NCI-H146 (cell line): ENCODE results near the gene CDON.
"Not testable (repeated sequence)": the region's sequence is repeated elsewhere in the genome, so short reads cannot be mapped to it uniquely, and the experiment has no call there.

ENCODE experiments used
- DNase-seq: peaks from one replicate; lab custom pipeline; 2025; lab: John Stamatoyannopoulos, UW

CDON gene

DNA sequence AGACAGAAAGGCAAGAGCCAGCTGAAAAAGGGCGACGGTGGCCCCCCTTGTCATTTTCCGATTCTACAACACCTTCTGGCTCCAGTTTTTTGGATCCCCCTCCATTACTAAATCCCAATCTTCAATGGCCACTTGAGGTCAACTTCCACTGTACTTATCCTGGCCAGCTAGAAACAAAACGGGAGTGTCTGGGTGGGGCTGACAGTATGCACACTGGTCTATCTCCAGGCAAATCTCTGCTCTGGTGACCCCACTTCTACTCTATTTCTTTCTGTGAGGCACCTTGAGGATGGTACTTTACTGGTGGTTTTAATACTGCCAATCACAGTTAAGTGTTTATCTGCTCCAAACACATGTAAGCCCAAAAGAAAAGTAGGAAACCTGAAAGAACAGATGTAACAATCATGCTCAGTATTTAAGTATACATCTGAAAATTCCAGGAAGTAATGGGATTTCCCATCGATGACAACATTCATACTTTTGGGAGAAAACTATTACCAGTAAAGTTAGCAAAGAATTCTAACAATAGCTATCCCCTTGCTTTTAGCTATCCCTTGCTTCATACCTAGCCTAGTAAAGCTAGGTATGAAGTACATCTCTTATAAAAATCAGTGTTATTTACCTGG is 16.0 kb downstream of the CDON start:
- no peak for DNase-seq

DNA sequence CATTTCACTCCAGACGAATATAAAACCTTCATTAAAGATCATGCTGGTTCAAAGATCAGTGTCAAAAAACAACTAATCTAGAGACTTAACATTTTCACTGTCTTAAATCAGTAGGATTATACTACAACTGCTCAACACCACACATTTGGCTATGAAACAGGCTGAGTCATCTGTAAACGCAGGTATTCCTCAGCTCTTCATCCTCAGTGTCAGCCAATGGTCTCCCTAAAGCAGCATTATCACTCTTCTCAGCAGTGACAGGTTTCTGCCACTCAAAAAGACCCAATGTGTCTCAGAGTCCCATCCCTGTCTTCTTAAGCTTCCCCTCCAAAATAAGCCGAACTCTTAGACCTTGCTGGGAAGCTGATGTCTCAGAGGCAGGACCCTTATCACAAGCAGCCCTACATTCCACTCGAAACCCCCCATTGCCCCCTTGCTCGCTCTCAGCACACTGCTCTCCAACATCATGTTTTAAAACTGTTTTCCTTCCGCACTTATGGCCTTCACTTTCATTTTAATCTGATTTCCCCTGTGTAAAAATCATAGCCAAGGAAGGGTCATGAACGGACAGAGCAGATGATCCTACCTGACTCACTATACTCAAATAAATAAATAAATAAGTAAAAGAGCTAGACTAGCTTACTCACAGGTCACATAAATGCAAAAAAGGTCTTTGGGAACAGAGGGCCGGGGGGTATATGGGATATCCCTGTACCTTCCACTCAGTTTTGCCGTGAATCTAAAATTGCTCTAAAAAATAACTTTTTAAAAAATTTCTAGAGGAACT is 23.0 kb downstream of the CDON start:
- DNase-seq: no peak

DNA sequence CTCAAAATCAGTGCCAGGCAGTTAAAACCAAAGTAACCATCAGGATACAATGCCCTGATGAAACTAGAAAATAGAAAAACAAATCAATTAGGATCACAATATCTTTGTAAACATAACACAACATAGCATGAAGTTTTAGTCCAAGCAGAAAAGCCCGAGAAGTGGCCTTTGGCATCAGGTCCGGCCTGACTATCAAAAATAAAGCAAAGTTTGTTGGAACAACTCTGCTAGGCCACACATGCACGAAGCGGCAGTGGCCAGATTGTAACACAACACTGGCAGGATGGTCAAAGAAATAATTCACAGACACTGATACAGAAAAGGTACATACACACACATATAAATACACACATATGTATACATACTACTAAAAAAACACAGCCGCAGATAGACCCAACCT is 26.9 kb downstream of the CDON start:
- DNase-seq: no peak

DNA sequence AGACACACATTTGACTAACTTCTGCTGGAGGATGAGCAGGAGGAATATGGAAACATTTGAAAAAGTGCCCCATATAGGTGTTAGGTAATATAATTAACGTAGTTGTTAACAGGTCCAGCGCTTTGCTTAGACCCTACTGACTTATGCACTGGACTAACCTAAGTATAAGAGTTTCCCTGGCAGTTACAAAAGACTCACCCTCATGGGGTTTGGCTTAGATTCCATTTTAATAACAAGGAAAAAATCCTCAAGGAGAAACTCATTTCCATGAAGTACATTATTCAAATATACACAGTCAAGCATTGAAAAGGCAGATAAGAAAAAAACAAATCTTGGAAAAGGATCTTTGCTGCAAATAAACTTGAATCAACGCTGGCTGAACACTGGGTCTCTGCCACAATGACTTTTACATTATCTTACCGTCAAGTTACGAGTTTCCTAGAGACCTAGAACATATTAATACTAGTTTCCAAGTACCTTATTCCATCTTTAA is 27.7 kb downstream of the CDON start:
- no peak for DNase-seq

DNA sequence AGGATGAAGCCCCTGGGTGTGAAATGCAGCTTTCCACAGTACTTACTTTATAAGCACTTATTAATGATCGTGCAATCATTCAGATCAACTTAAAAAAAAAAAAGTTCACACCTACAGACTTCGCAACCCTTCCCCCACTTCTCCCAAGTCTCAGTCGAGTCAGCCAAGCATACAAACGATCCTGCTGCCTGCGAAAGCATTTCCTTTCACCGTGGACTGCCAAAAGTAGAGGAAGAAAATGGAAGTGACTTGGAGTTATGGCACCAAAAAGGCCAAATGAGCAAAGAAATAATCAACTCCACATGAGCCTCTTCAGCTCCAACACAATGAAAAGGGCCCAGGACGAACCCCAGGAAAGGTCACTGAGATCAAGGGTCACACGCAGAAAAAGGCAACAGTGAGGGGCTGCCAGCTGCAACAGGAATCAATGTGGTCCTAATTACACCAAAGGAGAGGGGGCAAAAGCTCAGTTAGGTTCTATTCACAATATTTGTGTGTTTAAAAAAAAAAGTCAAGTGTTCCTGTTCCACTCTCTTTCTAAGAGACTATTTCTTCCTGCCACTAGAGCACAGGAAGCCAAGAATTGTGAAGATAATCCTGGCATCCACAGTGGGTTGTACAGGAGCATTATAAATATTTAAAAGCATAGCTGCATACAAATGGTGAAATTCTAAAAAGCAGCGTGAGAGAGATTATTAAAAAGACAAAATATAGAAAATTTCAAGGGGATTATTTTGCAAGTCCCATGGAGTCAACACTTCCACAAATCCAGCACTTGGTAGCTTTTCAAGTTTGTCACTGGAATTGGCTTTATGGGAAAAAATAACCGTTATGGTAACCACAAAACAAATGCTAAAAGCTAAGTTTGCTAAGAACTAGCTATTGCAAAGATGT is 28.4 kb downstream of the CDON start:
- DNase-seq: no peak

DNA sequence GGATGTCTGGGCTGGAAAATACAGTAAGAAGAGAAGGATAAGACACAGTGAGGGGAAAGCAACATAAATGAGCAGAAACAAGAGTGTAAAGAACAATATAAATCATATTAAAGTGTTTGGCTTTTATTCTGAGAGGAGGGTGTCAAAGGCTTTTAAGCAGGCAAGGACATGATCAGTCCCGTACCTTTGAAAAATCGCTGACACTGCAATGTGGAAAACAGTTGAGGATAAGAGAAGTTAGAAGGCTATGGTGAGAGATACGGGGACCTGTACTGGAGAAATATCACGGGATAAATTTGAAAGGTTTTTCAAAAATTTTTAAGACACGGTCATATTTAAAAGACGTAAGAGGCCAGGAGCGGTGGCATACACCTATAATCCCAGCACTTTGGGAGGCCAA is 30.3 kb downstream of the CDON start:
- no peak for DNase-seq

DNA sequence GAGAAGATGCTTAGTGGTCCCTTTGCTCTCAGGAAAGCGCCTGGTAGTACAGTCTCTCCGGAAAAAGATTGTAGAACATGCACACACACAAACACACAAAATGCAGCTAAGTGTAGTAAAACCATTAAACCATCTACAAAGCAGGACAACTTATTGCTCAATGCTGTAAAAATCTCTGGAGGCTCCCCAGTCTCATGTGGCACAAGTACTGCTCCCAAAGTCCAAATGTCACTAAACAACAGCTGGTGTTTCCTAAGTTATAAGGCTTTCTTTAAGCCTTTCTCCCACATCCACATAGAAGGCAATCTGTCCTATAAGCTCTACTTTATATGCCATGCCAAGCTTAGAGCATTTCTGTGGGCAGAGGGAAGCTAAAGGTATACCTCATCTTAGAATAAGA is 32.9 kb downstream of the CDON start:
- no peak for DNase-seq

DNA sequence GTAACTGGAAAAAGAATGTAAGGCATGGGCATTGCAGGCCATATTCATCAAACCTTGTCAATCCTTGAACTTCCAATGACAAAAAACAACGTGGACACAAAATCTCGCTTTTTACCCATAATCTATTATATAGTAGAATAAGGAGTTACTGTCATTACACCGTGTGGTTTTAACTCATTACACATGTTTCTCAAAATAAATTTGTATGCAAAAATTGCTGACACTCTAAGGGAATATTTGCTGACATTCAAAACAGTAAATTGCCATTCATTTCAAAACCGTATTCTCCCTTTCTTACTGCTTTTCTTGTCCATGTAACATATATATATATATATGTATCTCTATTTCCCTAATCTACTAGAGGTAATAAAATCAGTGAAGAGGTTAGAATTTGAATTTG is 33.4 kb downstream of the CDON start:
- DNase-seq: no peak

DNA sequence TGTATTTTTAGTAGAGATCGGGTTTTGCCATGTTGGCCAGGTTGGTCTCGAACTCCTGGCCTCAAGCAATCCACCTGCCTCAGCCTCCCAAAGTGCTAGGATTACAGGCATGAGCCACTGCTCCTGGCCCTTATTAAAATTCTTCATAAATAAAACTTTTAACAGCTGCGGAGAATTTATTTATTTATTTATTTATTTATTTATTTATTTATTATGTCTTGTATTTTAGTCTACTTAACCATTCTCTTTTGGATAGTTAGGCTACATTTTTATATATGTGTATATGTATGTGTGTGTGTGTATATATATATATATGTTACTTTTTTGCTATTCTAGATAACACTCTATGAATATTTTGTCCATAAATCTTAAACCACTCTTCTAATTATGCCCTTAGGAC is 34.1 kb downstream of the CDON start:
- DNase-seq: not testable (repeated sequence)

DNA sequence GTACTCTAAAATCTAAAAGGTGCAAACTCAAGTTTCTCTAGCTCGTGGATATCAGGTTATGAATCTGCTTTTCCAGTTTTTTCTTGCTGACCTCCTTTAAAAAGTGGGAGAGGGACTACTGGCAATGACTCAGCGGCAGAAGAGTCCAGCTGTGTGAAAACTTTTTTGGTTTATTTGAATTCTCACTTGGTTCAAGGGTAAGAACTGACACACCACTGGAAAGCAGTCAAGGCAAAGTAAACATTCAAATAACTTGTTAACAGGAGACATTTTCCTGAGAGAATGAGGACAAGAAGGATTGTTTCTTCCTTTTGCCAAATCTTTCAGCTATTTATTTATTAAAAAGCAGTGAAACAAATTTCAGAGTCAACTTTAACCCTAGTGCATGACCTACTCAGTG is 36.1 kb downstream of the CDON start:
- DNase-seq: no peak

DNA sequence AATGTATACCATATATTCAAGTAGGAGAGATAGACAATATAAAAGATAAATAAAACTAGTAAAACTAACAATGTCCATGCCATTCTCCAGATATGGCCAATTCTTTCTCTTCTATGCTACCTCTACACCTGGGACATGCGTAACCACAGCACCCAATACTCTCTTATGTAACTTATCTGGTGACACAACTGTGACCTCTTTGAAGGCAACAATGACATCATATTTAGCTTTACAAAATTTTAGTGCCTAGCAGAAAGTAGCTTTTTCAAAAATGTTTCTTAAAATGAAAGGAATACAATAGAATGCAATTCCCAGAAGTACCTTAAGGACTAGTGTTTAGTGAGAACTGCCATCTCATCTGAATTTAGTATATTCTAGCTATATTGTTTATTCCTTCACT is 36.8 kb downstream of the CDON start:
- no peak for DNase-seq

DNA sequence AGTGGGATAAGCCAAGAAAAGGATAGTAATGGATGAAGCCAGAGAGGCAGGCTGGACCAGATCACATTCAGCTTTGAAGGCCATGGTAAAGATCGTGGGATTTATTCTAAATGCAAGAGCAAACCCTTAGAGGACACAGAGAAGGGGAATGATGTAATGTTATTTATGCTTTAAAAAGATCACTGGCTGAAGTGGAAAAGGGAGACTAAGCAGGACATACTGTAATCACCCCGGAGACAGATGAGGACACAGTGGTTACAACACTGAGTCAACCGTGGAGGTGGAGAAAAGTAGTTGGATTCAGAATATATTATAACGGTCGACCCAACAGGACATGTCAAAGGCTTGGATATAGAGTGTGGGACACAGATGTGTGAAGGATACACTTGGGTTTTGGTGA is 38.5 kb downstream of the CDON start:
- DNase-seq: no peak

DNA sequence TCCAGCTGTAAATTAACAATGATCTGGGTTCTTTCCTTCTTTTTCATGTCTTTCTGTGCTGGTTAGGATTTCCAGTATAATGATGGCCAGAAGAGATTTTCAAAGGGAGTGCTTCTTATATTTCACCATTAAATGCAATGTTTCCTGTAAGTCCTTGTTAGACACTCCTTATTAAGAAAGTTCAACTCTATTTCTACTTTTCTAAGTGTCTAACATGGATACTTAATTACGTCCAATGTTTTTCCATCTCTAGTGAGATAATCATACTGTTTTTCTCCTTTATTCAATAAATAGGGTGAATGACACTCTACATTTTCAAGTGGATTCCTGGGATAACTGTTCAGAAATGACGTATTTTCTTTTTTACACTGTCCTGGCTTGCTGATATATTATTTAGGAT is 49.8 kb downstream of the CDON start:
- DNase-seq: no peak

DNA sequence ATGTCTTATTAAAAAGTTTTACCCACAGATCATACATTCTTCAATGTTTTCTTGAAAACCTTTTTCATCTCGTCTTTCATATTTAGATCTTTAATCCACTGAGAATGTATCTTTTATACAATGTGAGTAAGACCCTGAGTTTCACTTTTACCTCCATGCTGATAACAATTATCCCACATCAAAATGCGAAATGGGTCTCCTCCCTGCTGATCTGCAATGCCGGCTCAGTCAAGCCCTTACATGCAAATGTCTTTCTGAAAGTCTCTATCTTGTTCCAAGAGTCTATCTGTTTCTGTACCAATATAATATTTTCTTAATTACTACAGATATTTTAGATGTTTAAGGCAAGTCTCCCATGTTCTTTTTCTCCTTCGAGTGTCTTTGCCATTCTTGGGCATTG is 50.9 kb downstream of the CDON start:
- DNase-seq: no peak

DNA sequence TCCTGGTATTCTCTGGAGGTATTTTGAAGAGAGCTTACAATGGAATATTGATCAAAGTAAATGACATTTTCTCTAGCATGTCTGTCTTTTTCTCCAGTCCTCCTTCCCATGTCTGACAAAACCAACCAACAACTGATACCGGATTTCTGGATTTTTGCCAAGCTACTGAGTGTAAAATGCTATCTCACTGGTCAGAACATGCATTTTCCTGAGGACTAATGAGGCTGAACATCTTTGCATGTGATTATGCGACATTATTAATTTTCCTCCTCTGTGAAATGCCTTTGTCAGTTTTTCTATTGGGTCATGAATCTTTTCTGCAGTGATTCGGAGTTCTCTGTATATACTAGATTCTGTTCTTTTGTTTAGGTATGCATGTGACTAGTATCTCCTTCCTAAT is 51.4 kb downstream of the CDON start:
- no peak for DNase-seq

DNA sequence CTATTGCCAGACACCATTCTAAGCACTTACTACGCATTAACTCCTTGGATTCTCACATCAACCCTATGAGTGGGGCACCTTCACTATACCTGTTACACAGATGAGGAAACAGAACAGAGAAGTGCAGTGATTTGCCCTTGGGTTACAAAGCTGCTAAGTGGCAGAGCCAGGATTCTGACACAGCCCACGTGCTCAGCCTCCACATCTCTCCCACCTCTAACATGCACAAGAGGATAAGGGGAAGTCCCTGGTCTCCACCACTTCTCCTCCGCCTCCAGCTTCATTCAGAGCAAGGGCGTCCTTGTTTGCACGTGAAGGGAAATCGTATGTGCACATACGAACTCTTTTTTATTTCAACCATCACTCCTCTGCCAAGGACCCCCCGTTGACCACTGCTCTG is 53.7 kb downstream of the CDON start:
- DNase-seq: no peak

DNA sequence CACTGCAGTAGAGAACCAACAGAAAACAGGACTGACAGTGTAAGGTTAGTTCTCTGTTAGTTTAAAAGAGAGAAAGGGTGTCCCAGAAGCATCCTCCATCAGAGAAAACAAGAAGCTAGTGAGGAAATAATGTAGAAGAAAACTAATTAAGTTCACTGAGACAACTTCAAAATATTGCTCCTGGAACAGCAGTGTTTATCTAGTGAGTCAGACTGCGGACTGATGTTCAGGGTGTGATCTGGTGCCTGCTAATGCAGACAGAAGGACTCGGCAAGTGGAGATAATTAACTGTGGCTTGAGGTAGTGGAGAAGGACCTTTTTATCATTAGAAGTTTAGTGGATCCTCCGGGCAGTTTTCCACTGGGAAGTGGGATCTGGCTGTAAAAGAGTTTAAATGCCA is 55.4 kb downstream of the CDON start:
- no peak for DNase-seq

DNA sequence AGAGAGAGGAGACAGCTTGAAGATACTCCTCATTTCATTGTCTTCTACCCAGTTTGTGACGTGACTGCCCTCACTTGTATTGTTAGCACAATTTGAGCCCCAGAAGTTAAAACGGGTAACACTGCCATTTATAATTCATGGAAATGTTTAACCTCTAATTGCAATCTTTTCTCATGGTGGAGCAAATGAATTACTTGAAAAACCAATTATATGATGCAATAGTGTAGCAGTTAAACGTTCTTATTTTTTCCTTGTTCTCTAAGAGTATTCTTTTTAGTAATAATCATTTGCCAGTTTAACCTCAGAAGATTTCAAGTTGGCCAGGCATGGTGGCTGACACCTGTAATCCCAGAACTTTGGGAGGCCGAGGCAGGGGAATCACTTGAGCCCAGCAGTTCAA is 56.6 kb downstream of the CDON start:
- DNase-seq: no peak

DNA sequence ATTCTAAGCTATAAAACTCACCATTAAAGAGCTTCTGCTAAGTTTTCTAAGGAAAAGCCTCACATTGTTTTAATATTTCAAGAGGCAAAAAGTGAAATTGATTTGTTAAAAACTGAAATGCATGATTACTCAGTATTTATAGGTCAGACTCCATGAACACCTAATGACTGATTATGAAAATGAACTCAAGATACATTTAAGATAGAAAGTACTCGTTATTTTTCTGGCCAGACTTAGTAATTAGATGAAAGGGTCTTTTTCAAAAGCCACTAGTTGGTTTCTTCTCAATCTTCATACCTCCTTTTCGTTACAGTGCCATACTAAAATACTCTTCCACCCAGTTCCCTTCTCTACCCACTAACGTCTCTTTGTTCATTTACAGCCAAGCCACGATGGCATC is 60.5 kb downstream of the CDON start:
- DNase-seq: no peak

DNA sequence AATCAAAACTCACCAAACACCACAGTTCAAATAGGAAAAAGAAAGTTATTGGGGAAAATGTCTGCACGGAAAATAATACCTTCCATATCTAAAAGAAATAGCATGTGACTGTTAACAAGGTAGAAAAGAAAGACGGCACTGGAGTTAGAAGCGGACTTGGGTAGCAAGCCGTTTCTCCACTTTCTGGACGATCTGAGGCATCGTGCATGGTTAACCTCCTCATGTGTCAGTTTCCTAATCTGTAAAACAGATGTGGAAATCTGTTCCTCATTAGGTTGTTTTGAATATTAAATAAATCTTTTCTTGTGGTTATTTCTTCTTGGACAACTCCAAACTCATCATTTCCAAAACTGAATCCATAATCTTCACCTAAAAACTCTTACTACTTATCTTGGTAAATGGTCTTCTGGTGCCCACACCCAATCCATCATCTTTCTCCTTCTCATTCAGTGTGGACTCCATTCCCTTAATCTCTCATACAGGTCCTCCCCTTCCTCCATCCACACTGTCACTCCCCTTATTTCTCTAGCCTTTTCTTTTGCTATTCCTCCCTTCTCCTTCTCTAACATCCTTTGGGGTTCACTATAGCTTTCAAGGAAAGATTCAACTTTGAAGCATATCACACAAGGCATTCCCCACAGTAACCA is 63.3 kb downstream of the CDON start:
- no peak for DNase-seq

DNA sequence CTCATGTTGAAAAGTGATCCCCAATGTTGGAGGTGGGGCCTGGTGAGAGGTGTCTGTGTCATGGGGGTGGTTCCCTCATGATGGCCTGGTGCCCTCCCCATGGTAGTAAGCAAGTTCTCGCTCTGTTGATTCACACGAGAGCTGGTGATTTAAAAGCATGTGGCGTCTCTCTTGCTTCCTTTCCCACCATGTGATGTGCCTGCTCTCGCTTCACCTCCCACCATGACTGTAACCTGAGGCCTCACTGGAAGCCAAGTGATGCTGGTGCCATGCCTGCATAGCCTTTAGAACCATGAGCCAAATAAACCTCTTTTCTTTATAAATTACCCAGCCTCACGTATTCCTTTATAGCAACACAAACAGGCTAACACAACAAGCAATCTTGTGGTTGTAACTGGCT is 64.4 kb downstream of the CDON start:
- no peak for DNase-seq

DNA sequence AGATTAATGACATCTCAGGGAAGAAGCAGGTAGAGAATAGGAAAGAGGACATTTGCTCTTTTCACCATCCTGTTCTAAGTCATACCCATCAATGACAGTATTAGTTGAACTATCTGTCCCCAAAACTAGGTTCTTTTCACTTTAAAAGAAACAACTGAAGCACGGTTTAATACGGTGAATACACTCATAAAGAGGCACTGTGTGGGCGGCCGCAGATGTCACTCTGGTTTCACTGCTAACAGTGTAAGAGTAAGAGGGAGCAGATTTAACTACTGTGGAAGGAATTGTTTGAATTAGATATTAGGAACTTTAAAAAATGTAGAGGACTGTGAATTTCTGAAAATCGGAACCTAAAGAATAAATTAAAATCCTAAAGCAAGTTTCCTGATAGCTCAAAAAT is 67.4 kb downstream of the CDON start:
- no peak for DNase-seq
